Mesothelial cell of epicardium (in vitro differentiated cells): ENCODE results near the gene EP400. TPM values are rescaled to one million over a fixed set of nuclear protein-coding genes. Genes with fewer than 3 reads are reported as not detected.

Experiments
- DNase-seq, 2 experiments: peaks; one replicate each; pipeline ENCODE4 v3.0.0; 2021; ENCODE audit warnings: low spot score in 2 of 2; ENCODE audit not compliant: unreplicated experiment in 2 of 2
- H3K27ac Mint-ChIP-seq: 2 replicates; pipeline ENCODE4 v1.8.0; 2021; ENCODE audit warnings: mixed read lengths
- H3K27me3 Mint-ChIP-seq: 2 replicates; pipeline ENCODE4 v1.8.0; 2021; ENCODE audit warnings: low read depth, mixed read lengths
- H3K36me3 Mint-ChIP-seq: 2 replicates; pipeline ENCODE4 v1.8.0; 2021; ENCODE audit warnings: mixed read lengths
- H3K4me1 Mint-ChIP-seq: 2 replicates; pipeline ENCODE4 v1.8.0; 2021; ENCODE audit warnings: mixed read lengths
- H3K4me3 Mint-ChIP-seq: 2 replicates; pipeline ENCODE4 v1.8.0; 2021; ENCODE audit warnings: mild to moderate bottlenecking, moderate library complexity, mixed read lengths
- H3K9me3 Mint-ChIP-seq: 2 replicates; pipeline ENCODE4 v1.8.0; 2021; ENCODE audit warnings: mixed read lengths
- total RNA-seq: library from RNA; stranded (reverse); gene quantifications from 3 replicates; pipeline ENCODE4 v1.2.1, GENCODE V29; 2021
- TF ChIP-seq, protein P1 (sequence below): fragments of 200-600 bp; sonication (generic); IDR thresholded peaks from one replicate; pipeline ENCODE4 v1.5.0; 2021; ENCODE audit warnings: antibody characterized with exemption; ENCODE audit not compliant: unreplicated experiment

The EP400 gene
- total RNA-seq, 1 donor from 2014 or later: 77.9 TPM

DNA sequence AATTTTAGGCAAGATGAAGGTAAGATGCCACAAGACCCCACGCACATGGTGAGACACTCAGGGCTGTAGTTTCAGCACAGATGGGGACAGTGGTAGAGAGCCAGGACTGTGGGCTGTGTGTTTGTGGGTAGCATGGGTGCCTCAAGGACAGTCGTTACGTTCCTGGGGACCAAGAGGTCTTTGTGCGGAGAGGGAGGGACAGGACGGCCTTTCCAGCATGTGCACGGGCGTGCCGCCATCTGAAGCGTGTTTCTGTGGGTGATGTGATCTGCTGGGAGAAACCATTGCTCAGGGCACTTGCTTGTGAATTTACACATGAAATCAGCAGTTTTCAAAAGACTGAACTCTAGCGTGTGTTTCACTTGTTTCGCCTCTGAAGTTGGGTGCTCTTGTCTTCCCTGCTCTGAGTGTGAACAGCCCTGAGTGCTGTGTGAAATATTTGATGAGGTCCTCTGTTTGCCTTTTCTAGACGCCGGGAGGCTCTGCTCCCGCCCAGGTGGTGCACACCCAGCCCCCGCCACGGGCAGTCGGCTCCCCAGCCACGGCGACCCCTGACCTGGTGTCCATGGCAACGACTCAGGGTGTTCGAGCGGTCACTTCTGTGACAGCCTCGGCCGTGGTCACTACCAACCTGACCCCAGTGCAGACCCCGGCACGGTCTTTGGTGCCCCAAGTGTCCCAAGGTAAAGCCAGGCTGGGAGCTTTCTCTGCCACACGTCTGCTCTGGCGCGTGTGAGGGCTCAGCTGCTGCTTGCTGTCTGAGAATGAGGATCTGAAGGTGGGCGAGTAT, 112.1 kb downstream of the EP400 start:
- Mint-ChIP-seq H3K4me1 (no peaks in the 10 kb centered on the region), H3K27me3 (no peaks in the 10 kb centered on the region), H3K9me3 (no peaks in the 10 kb centered on the region), H3K36me3 (peaks cover 39% of the 10 kb centered on the region), H3K4me3 (no peak overlapping the region), H3K27ac (no peak overlapping the region)
- TF ChIP-seq, protein P1, sequence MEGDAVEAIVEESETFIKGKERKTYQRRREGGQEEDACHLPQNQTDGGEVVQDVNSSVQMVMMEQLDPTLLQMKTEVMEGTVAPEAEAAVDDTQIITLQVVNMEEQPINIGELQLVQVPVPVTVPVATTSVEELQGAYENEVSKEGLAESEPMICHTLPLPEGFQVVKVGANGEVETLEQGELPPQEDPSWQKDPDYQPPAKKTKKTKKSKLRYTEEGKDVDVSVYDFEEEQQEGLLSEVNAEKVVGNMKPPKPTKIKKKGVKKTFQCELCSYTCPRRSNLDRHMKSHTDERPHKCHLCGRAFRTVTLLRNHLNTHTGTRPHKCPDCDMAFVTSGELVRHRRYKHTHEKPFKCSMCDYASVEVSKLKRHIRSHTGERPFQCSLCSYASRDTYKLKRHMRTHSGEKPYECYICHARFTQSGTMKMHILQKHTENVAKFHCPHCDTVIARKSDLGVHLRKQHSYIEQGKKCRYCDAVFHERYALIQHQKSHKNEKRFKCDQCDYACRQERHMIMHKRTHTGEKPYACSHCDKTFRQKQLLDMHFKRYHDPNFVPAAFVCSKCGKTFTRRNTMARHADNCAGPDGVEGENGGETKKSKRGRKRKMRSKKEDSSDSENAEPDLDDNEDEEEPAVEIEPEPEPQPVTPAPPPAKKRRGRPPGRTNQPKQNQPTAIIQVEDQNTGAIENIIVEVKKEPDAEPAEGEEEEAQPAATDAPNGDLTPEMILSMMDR: no peak
- no peak for DNase-seq

DNA sequence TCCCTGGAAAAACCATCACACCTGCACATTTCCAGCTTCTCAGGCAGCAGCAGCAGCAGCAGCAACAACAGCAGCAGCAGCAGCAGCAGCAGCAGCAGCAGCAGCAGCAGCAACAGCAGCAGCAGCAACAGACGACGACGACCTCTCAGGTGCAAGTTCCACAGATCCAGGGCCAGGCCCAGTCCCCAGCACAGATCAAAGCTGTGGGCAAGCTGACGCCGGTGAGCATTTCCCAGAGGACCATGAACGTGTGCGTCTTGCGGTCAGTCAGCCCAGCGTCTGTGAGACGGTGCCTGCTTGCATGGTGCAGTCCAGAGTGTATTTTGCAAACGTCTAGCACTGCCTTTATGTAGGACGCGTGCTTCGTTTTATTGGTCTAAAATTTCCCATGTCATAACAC, 112.7 kb downstream of the EP400 start:
- Mint-ChIP-seq H3K27me3 (no peaks in the 10 kb centered on the region), H3K4me1 (no peaks in the 10 kb centered on the region), H3K9me3 (no peaks in the 10 kb centered on the region), H3K27ac (no peak overlapping the region), H3K36me3 (peaks cover 39% of the 10 kb centered on the region), H3K4me3 (no peak overlapping the region)
- no peak for DNase-seq
- TF ChIP-seq, protein P1: no peak

DNA sequence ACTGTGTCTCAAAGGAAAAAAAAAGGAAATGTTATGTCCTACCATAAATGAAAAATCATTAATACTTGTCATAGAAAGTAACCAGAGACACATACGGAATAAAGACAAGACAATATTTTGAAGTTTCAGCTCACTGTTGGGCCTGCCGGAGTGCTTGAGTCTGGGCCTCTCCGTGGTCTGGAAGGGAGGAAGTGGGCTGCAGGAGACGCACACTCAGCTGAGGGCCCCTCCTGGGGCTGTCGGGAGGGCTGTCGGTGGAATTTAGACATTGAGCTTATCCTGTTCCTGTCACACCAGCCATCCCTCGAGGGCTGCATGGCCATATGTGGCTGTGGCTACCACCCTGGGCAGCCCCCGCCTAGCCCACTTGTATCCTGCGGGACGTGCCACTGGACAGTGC, 113.7 kb downstream of the EP400 start:
- H3K36me3 Mint-ChIP-seq: peaks cover 35% of the 10 kb centered on the region
- DNase-seq: no peak
- H3K4me1 Mint-ChIP-seq: no peaks in the 10 kb centered on the region
- no peaks in the 10 kb centered on the region for H3K9me3 Mint-ChIP-seq
- H3K27me3 Mint-ChIP-seq: no peaks in the 10 kb centered on the region
- no peak overlapping the region for H3K27ac Mint-ChIP-seq
- no peak overlapping the region for H3K4me3 Mint-ChIP-seq
- TF ChIP-seq, protein P1: no peak

DNA sequence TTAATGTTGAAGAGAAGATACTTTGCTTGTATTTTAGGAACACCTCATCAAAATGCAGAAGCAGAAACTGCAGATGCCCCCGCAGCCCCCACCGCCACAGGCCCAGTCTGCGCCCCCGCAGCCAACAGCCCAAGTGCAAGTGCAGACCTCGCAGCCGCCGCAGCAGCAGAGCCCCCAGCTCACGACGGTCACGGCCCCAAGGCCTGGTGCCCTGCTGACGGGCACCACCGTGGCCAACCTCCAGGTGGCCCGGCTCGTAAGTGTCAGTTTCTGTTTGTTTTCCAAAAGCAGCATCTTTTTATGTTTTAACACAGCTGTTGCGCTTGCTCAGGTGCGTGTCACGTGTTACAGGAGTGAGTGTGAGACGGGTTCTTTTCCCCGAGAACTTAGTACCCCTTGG, 114.9 kb downstream of the EP400 start:
- Mint-ChIP-seq H3K9me3 (no peaks in the 10 kb centered on the region), H3K27me3 (no peaks in the 10 kb centered on the region), H3K27ac (no peak overlapping the region), H3K36me3 (peaks cover 36% of the 10 kb centered on the region), H3K4me3 (no peak overlapping the region), H3K4me1 (no peaks in the 10 kb centered on the region)
- TF ChIP-seq, protein P1: no peak
- no peak for DNase-seq

DNA sequence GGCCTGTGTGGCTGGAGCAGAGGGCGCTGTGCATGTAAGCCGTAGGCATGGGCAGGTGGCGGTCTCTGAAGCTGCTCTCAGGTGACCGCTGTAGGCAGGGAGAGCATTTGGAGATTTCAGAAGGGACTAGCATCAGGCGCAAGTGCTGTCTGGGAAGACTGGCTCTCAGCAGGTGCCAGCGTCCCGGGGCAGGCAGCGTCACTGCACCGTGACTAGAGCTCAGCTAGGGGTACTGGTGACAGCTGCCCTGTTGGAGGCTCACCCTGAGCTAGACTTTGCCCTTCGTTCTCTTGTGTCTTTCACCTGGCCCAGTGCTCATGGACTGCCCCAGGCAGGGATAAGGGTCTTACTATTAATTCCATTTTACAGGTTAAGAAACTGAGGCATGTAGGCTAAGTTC, 115.5 kb downstream of the EP400 start:
- no peaks in the 10 kb centered on the region for H3K27me3 Mint-ChIP-seq
- H3K4me1 Mint-ChIP-seq: no peaks in the 10 kb centered on the region
- H3K9me3 Mint-ChIP-seq: no peaks in the 10 kb centered on the region
- H3K4me3 Mint-ChIP-seq: no peak overlapping the region
- DNase-seq: no peak
- peaks cover 39% of the 10 kb centered on the region for H3K36me3 Mint-ChIP-seq
- H3K27ac Mint-ChIP-seq: no peak overlapping the region
- TF ChIP-seq, protein P1: no peak
